Gastroesophageal sphincter (tissue), 3 donors: ENCODE measurements around the gene UVRAG.

Experiments
- EP300 ChIP-seq: sonication (generic); formaldehyde crosslinking; IDR thresholded peaks from one replicate; pipeline ENCODE4 v1.6.1; 2017; ENCODE audit warnings: antibody characterized with exemption, mild to moderate bottlenecking
- POLR2A ChIP-seq, 2 donors: fragments of 450-650 bp; IDR thresholded peaks; one replicate each; pipeline ENCODE4 v1.6.1; 2017; ENCODE audit warnings: antibody characterized with exemption in 2 of 2, mild to moderate bottlenecking in 2 of 2, moderate library complexity in 1 of 2
- POLR2AphosphoS5 ChIP-seq: sonication (generic); formaldehyde crosslinking; IDR thresholded peaks from one replicate; pipeline ENCODE4 v1.6.1; 2017; ENCODE audit warnings: antibody characterized with exemption
- TF ChIP-seq, protein P1 (sequence below), 4 experiments: fragments of 200-600 bp in 2 of 4; fragments of 450-650 bp in 2 of 4; sonication (generic) in 1 of 4; IDR thresholded peaks; one replicate each; pipeline ENCODE4 v1.5.1; 2017 to 2019; ENCODE audit warnings: antibody characterized with exemption in 4 of 4, mild to moderate bottlenecking in 2 of 4, moderate library complexity in 2 of 4

DNA sequence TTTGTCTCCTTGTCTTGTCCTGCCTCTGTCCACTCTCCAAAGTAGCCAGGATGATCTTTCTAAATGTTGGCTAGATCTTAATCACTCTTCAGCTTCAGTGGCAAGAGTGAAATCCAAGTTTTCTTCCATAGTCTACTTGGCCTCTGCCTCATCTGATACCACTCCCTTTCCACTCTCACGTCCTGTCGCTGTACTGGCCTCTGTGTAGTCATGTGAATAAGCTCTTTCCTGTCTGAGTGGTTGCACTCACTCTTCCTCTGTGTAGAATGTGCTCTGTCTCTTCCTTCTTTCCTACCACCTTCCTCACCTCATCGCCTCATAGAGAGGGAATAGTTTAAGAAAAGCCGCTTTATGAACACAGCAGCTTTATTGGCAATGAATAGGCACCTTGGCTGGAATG is 304.8 kb downstream of the UVRAG start:
- TF ChIP-seq POLR2A (IDR thresholded peaks at IDR 0.05) = no peak
- TF ChIP-seq EP300 = no peak
- TF ChIP-seq, protein P1, sequence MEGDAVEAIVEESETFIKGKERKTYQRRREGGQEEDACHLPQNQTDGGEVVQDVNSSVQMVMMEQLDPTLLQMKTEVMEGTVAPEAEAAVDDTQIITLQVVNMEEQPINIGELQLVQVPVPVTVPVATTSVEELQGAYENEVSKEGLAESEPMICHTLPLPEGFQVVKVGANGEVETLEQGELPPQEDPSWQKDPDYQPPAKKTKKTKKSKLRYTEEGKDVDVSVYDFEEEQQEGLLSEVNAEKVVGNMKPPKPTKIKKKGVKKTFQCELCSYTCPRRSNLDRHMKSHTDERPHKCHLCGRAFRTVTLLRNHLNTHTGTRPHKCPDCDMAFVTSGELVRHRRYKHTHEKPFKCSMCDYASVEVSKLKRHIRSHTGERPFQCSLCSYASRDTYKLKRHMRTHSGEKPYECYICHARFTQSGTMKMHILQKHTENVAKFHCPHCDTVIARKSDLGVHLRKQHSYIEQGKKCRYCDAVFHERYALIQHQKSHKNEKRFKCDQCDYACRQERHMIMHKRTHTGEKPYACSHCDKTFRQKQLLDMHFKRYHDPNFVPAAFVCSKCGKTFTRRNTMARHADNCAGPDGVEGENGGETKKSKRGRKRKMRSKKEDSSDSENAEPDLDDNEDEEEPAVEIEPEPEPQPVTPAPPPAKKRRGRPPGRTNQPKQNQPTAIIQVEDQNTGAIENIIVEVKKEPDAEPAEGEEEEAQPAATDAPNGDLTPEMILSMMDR (IDR thresholded peaks at IDR 0.05) = no peak
- TF ChIP-seq POLR2AphosphoS5 = no peak
